Ureter (tissue), 1 donor: ENCODE measurements around the gene FUZ. TPM values are rescaled to one million over a fixed set of nuclear protein-coding genes. Genes with fewer than 3 reads are reported as not detected.
A peak's percentile ranks its signal among the peaks of the same experiment; 100 is the strongest.

Experiments used
- DNase-seq: peaks from one replicate; pipeline ENCODE4 v3.0.0-alpha.2; 2020; ENCODE audit warnings: low spot score
- total RNA-seq: library from RNA; stranded (reverse); gene quantifications from one replicate; pipeline ENCODE4 v1.2.4, GENCODE V29; 2023
- donor health status: DM: yes; HTN: yes; CAD: no.

Gene FUZ
- total RNA-seq: 13.0 TPM

- peak; percentile 96 for DNase-seq
These were observed at the start of gene FUZ for GRCh38 chr19:49812997-49813861. Gene FUZ (minus strand): TSS chr19:49813292. CDS start chr19:49813106, 186 bp downstream.

GRCh38 chr19:49862391-49863253 is 49.5 kb upstream of the FUZ start:
- DNase-seq: no peak

GRCh38 chr19:49861541-49862378 is 48.7 kb upstream of the FUZ start:
- no peak for DNase-seq

GRCh38 chr19:49861107-49861506 is 48.0 kb upstream of the FUZ start:
- DNase-seq: peak; percentile 61

- peak; percentile 42 for DNase-seq
These were observed 47.4 kb upstream of the FUZ start for GRCh38 chr19:49860336-49861102.

GRCh38 chr19:49859682-49860335 is 46.7 kb upstream of the FUZ start:
- peak; percentile 42 for DNase-seq

- no peak for DNase-seq
These were observed 45.2 kb upstream of the FUZ start for GRCh38 chr19:49858088-49858985.

GRCh38 chr19:49857838-49858087 is 44.7 kb upstream of the FUZ start:
- DNase-seq: no peak

GRCh38 chr19:49857061-49857837 is 44.2 kb upstream of the FUZ start:
- DNase-seq: no peak

- no peak for DNase-seq
These were observed 43.5 kb upstream of the FUZ start for GRCh38 chr19:49856574-49857021.

GRCh38 chr19:49855676-49856573 is 42.8 kb upstream of the FUZ start:
- no peak for DNase-seq

- no peak for DNase-seq
These were observed 42.2 kb upstream of the FUZ start for GRCh38 chr19:49855277-49855675.

GRCh38 chr19:49854378-49855263 is 41.5 kb upstream of the FUZ start:
- DNase-seq: no peak

- DNase-seq: no peak
These were observed 40.8 kb upstream of the FUZ start for GRCh38 chr19:49853852-49854377.

- DNase-seq: no peak
These were observed 39.6 kb upstream of the FUZ start for GRCh38 chr19:49852631-49853126.
